HTERT RPE-1 (cell line): ENCODE data around the gene DAP.
"Not testable (repeated sequence)": the region's sequence is repeated elsewhere in the genome, so short reads cannot be mapped to it uniquely, and the experiment has no call there.

Experiments used
- in situ Hi-C: fragments of 300-500 bp; cut with MboI; formaldehyde crosslinking; loops from 4 replicates; pipeline ENCODE4 v1.14.3; 2020; ENCODE audit warnings: low sequenced_read_pairs

The DAP gene

GRCh38 chr5:10660135-10660534, 100.9 kb downstream of the DAP start:
- in situ Hi-C loops, result no loop called here

- in situ Hi-C loops, result no loop called here
Measured at GRCh38 chr5:10658265-10658664, 102.8 kb downstream of the DAP start.

GRCh38 chr5:10655972-10656830, 104.8 kb downstream of the DAP start:
- in situ Hi-C loops, result no loop called here

- in situ Hi-C loops, result no loop called here
Measured at GRCh38 chr5:10655161-10655971, 105.7 kb downstream of the DAP start.

- in situ Hi-C loops, result no loop called here
Measured at GRCh38 chr5:10654566-10654965, 106.5 kb downstream of the DAP start.

DNA sequence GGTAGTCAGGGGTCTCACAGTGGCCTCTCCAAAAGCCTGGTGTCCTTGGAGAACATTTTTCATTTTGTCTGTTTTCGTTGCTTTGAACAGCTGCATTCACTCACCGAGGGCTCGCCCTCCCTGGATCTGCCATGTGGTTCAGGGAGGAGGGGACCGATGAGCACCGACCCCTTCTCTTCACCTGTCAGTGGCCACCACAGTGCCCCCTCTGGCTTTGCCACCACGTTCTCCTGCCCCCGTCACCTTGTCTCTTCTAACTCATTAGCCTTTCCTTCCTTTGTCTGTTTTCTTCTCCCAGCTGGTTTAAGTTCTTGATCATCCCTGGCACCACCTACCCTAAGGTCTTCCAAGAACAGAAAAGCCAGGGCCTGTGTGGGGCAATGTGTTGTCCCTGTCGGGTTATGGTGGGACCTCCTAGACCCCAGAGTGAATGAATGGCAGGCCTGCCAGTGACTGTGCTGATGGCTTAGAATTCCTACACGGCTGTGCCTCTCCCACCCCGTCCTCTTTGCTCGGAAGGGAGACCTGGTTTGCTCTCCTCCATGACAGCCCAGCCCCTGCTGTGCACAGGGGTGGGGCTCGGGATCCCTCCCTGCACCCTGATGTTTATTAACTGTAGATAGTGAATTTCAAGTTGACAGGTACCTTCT, 107.2 kb downstream of the DAP start:
- in situ Hi-C loops, result no loop called here

DNA sequence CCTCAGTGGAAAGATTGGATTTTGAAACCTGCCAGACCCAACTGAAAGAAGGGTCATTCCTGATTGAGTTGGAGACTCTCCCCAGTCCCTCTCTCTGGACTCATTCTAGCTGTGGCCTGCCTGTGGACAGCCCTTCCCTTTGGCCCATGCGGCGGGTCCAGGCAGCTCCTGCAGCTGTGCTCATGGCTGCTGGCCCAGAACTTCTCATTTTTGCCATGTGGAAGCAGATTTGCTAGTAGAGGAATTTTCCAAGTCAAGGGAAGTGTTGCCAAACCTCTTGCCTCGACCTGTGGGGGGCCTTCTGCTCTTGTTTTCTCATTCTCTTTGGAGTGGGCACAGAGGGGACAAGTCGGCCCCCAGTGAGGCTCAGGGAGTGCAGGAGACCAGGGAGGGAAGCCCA, 108.0 kb downstream of the DAP start:
- in situ Hi-C loops, result no loop called here

DNA sequence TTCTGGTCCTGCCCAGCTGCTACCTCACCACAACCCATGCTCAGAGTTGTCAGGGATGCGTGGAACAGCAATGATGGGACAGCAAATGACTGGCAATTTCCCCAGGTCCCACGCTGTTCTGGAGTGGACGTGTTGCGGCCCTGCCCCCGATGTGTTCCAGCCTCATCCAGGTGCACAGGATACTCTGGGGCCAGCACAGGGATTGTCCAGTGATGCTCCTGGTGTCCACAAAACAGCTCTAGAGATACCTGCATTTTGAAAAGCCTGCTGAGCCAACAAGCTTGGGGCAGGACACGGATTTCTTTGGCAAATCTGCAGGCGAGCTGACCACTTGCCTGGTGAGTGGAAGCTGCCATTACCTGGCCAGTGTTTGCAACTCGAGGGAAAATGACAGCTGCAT, 108.4 kb downstream of the DAP start:
- in situ Hi-C loops, result no loop called here

- in situ Hi-C loops, result no loop called here
Measured at GRCh38 chr5:10652151-10652550, 108.9 kb downstream of the DAP start.

DNA sequence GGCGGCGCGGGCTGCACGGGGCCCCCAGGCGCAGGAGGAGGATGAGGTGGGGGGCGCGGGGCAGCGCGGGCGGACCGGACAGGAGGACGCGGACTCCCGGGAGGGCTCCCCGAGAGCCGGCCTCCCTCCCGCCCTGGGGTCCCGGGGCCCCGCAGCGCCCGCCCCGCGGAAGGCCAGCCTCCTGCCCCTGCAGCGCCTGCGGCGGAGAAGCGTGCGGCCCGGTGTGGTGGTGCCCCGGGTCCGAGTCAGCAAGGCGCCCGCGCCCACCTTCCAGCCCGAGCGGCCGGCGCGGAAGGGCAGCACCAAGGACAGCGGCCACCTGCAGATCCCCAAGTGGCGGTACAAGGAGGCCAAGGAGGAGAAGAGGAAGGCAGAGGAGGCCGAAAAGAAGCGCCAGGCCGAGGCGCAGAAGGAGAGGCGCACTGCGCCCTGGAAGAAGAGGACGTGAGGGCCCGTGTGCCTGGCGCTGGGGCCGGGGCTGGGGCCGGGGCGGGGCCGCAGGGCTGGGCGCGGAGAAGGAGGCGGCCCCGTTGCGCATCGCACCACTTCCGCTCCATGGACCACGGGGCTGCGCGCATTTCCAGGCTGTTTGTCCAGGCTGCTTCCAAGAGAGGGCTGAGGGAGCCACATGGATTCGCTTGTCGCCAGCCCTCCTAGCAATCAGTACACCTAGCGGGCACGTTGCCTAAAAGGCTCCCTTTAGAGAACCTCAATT, 111.2 kb downstream of the DAP start:
- in situ Hi-C loops, result no loop called here

DNA sequence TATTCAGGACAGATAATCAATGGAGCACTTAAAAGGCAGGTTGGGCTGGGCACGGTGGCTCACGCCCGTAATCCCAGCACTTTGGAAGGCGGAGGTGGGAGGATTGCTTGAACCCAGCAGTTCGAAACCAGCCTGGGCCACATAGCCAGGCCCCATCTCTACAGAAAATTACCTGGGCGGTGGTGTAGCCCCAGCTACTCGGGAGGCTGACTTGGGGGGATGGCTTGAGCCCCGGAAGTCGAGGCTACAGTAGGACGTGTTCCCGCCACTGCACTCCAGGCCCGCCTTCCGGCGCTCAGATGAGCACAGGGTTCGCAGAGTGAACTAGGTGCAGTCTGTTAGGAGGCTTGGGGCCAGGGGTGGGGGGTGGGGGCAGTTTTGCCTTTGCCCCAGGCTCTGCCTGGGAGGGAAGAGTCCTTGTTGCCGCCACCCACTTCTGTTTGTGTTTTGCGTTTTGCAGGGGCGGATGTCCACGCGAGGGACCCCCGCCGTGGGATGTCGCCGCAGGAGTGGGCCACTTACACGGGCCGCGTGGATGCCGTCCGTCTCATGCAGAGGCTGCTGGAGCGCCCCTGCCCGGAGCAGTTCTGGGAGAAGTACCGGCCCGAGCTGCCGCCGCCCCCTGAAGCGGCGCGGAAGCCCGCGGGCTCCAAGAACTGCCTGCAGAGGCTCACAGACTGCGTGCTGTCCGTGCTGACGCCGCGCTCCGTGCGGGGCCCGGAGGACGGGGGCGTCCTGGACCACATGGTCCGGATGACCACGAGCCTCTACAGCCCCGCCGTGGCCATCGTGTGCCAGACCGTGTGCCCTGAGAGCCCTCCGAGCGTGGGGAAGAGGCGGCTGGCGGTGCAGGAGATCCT, 112.0 kb downstream of the DAP start:
- in situ Hi-C loops, result no loop called here

DNA sequence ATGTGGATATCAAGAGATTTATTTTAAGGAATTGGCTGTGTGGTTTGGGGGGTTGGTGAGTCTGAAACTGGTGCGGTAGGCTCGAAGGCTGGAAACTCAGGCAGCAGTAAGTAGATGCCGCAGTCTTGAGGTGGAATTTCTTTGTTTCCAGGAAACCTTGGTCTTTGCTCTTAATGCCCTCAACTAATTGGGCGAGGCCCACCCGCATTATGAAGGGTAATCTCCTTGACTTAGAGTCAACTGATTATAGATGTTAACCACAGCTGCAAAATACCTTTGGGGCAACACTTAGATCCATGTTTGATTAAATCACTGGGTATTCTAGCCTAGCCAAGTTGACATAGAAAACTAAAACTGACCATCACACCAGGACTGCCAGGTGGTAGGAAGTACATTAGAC, 113.4 kb downstream of the DAP start:
- in situ Hi-C loops, result no loop called here

DNA sequence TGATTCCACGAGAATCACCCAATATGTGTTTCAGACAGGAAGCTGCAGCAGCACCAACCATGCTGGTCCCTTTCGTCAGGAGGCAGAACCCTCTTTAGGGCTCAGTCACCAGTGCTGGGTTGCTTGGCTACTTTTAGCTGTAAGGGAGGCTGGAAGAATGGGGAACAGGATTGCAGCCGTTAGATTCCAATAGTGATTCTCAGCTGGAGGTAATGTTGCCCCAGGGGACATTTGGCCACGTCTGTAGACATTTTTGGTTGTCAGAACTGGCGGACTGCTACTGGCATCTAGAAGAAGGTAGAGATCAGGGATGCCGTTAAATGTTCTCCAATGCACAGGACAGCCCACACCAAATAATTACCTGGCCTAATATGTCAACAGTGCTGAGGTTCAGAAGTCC, 115.4 kb downstream of the DAP start:
- in situ Hi-C loops, result no loop called here

DNA sequence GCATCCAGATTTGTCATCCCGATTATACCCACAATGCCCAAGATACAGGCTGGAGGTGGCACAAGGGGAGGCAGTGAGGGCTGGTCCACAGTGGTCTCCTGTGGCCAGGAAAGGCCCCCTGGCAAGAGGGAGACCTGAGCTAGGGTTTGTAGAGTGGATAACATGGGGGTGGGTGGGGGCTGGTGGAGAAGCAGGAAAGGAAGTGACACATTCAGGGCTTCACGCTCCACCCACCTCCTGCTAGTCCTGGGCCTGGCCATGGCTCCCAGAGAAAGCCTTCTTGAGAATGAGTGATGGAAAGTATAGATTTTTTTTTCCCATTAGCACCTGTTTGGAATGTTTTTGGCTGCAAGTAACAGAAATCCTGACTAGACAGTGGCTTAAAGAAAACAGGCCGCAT, 115.9 kb downstream of the DAP start:
- in situ Hi-C loops, result no loop called here

- in situ Hi-C loops, result no loop called here
Measured at GRCh38 chr5:10644192-10644591, 116.8 kb downstream of the DAP start.

GRCh38 chr5:10642367-10642766, 118.7 kb downstream of the DAP start:
- in situ Hi-C loops, result no loop called here

DNA sequence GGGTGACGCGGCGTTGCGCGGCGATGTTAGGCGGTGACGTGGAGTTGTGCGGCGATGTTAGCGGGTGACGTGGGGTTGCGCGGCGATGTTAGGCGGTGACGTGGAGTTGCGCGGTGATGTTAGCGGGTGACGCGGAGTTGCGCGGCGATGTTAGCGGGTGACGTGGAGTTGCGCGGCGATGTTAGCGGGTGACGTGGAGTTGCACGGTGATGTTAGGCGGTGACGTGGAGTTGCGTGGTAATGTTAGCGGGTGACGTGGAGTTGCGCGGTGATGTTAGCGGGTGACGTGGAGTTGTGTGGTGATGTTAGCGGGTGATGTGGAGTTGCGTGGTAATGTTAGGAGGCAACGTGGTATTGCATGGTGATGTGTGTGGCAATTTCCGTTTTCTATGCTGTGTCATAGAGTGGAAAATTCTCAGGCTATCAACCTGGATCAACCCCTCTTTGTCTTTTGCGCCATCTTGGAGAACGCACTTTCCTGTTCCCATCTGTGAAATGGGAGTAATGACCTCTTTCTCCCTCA, 121.1 kb downstream of the DAP start:
- in situ Hi-C loops, result no loop called here

DNA sequence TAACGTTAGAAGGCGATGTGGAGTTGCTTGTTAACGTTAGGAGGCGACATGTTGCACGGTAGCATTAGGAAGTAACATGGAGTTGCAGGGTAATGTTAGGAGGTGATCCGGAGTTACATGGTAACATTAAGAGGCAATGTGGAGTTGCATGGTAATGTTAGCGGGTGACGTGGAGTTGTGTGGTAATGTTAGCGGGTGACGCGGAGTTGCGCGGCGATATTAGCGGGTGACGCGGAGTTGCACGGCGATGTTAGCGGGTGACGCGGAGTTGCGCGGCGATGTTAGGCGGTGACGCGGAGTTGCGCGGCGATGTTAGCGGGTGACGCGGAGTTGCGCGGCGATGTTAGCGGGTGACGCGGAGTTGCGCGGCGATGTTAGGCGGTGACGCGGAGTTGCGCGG, 122.3 kb downstream of the DAP start:
- in situ Hi-C loops, result not testable (repeated sequence)

DNA sequence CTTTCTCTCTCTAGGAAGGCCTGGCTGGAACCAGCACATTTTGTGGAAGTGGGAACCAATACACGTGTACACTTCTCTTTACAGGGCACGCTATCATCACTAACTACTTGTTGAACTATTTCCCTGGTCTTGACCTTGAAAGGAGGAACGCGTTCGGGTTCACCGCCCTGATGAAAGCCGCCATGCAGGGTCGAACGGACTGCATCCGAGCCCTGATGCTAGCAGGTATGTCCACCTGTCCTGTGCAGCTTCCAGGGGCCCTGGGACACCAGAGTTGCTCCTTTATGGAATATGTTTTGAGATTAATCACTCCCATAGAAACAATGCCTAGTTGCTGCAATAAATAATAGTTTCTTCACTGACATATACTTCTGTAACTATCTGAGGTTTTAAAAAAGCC, 123.1 kb downstream of the DAP start:
- in situ Hi-C loops, result no loop called here
